Activated CD4-positive, alpha-beta T cell treated with anti-CD3 and anti-CD28 coated beads for 1 hour (primary cell): ENCODE measurements around the gene MUSTN1.

Experiments used
- DNase-seq: peaks from one replicate; pipeline ENCODE4 v3.0.0-alpha.2; 2020

MUSTN1 gene

GRCh38 chr3:52798978-52799476 is 35.8 kb downstream of the MUSTN1 start:
- DNase-seq = no peak

DNA sequence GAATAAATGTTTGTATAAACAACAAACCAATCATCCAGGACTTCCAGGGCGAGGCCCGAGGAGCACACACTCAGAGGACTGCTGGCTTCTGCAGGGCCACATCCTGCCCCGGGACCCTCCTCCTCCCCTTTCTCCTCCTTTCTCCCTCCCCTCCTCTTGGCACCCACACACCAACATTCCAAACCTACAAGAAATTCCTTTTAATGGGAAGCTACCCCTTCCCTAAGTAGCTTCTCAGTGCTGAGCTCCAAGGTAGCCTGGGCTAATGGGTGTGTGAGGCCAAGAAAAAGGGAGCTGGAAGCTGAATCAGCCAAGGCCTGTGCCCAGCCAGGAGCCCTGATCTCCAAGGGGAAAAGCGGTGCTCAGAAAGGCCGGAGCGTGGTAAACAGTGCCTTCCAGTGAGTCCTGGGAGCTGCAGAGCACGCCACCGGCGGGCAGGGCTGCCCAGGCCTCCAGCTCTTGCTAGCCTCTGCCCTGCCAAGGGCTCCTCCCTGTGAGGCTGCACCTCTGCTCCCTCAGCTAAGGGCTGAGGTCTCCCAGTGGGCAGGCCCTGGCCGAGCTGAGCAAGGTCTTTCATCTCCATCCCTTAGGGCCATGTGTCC is 36.3 kb downstream of the MUSTN1 start:
- DNase-seq = no peak

GRCh38 chr3:52796411-52796810 is 38.4 kb downstream of the MUSTN1 start:
- DNase-seq = no peak

- DNase-seq = no peak
These were observed 39.4 kb downstream of the MUSTN1 start for GRCh38 chr3:52795298-52795900.

GRCh38 chr3:52794612-52795099 is 40.2 kb downstream of the MUSTN1 start, which contains the start of gene ITIH3:
ITIH3 (plus strand) TSS chr3:52794796; CDS start chr3:52794804, 8 bp downstream.
- DNase-seq = no peak

GRCh38 chr3:52793702-52794611 is 40.9 kb downstream of the MUSTN1 start:
- no peak for DNase-seq

DNA sequence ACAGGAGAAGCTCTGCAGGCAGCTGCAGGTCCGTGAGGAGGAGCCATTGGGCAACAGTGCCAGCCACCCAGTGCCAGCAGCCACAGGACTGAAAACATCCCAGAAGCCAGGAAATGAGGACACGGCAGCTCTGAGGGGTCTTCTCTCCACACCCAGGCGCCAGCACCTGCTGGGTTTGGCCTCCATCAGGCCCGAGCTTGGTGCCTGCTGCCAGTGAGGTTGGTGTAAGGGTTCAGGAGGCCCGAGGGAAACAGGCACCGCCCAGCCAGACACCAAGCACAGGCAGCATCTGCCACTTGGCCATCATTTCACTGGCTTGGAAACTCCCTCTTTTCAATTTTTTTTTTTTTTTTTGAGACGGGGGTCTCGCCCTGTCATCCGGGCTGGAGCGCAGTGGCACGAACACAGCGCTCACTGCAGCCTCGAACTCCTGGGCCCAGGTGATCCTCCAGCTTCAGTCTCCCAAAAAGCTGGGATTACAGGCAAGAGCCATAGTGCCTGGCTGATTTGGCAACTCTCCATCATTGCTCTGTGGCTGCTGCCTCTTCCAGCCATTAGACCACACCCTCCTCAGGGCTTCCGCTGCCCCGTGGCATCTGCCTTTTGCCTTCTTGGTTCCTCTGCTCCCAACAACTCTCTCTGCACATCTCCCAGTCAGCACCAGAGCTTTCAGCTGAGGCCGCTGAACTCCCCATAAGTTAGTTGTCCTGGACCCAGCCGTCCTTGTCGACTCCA is 41.7 kb downstream of the MUSTN1 start:
- DNase-seq = no peak

GRCh38 chr3:52792413-52792812 is 42.4 kb downstream of the MUSTN1 start:
- no peak for DNase-seq

- no peak for DNase-seq
These were observed 42.9 kb downstream of the MUSTN1 start for GRCh38 chr3:52791928-52792327.

GRCh38 chr3:52791366-52791765 is 43.5 kb downstream of the MUSTN1 start:
- no peak for DNase-seq

- no peak for DNase-seq
These were observed 44.1 kb downstream of the MUSTN1 start for GRCh38 chr3:52790741-52791140.

- no peak for DNase-seq
These were observed 44.5 kb downstream of the MUSTN1 start for GRCh38 chr3:52790337-52790736.

GRCh38 chr3:52789746-52790040 is 45.1 kb downstream of the MUSTN1 start:
- no peak for DNase-seq

DNA sequence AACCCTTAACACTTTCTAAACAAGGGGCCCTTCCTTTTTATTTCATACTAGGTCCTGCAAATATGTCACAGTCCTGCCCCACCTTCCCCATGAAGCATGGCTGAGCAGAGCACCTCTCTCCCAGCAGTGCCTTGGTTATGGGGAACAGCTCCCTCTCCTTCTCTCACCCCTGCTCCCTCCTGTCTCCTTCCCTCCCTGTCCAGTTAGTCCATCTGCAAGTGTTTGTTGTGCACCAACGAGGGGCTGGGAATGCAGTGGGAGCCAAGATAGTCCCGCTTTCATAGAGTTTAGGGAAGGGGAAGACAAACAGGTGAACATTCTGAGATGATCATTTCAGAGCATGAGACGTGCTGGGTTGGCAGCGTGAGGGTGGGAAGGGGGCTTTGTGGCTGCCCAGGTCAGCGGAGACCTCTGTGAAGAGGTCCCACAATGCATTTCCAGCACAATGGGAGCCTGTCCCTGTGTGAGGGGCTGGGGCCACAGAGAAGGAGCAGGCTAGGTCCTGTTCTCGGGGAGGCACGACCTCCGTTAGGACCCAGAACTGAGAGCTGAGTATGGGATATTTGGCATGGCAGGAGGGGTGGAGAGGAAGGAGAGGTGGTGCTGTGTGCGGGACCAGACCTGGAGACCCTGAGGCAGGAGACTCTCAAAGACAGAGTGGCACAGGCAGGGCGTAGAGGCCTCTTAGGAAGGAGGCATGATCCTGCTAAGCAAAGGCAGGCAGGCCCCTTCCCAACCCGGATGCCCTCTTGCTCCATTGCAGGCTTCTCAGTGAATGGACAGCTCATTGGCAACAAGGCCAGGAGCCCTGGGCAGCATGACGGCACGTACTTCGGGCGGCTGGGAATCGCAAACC is 45.7 kb downstream of the MUSTN1 start:
- DNase-seq = no peak

DNA sequence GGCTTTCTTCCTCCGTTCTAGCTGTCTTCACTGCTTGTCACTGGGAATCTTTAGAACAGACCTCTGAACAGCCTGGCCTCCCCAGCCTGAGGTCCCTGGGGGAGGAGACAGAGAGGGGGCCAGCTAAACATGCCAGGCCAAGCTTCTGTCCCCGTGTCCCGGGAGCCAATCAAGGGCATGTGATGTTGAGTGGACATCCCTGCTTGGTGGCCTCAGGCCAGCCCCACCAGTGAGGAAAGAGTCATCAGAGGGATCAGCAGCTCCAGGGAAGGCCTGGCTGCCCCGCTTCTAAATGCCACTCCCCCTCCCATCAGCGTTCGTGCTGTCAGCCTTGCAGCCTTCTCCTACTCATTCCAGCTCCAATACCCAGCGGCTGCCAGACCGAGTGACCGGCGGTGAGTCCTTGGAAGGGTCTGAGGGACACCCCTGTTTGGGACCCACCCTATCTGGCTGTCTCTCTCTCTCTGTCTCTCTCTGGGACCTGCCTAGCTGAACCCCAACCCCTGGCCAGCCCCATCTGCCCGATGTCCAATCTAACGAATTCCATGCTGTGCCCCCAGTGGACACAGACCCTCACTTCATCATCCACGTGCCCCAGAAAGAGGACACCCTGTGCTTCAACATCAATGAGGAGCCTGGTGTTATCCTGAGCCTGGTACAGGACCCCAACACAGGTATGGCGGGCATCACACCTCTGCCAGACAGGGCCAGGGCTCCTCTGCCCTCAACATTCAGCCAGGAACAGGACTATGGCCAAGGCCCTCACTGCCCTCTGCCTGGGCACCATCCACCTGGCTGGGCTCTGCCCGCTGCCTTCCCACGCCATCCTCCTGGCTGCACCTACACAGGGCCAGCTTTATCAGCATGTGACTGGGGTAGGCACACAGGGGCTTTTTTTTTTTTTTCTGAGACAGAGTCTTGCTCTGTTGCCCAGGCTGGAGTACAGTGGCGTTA is 46.9 kb downstream of the MUSTN1 start:
- DNase-seq = no peak

GRCh38 chr3:52787246-52787645 is 47.6 kb downstream of the MUSTN1 start:
- DNase-seq = no peak

GRCh38 chr3:52786330-52787215 is 48.2 kb downstream of the MUSTN1 start:
- DNase-seq = no peak

GRCh38 chr3:52784931-52785590 is 49.8 kb downstream of the MUSTN1 start:
- no peak for DNase-seq

GRCh38 chr3:52784021-52784621 is 50.7 kb downstream of the MUSTN1 start:
- DNase-seq = no peak
